Mucosa of gallbladder (tissue), 1 donor: ENCODE results near the gene TNFRSF4. TPM values are rescaled to one million over a fixed set of nuclear protein-coding genes. Genes with fewer than 3 reads are reported as not detected.

ENCODE experiments used
- DNase-seq: peaks from one replicate; pipeline ENCODE4 v3.0.0-alpha.2; 2020; ENCODE audit warnings: low spot score
- total RNA-seq: library from RNA; stranded (reverse); gene quantifications from one replicate; pipeline ENCODE4 v1.2.1, GENCODE V29; 2021
- donor health status: DM: no; HTN: no; CAD: no.

The TNFRSF4 gene
- total RNA-seq, 1 donor from 2014 or later, result 2.6 TPM

DNA sequence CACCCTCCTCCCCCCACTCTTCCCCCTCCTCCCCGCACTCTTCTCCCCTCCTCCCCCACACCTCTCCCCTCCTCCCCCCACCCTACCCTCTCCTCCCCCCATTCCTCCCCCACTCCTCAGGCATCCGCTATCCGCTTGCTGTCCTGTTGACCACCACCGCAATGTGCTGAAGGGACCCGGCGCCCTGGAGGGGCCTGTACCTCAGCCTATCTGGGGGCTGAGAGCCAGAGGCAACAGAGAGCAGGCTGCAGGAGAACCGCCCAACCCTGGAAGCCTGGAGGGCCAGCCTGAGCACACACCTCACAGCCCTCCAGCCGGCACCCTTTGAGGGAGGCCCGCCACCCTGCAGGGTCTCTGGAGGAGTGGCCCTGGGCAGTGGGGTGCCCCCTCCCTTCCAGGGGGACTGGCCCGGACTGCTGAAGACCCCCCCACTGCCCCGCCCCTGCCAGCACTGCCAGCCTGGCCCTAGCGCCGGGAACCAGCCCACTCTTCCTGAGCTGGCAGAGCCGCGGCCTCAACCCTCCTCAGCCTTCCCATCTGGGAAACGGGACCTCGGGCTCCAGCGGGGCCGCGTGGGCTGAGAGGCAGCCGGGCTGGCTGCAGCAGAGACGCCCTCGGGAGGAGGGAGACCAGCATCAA, 31.3 kb upstream of the TNFRSF4 start:
- DNase-seq, result no peak

DNA sequence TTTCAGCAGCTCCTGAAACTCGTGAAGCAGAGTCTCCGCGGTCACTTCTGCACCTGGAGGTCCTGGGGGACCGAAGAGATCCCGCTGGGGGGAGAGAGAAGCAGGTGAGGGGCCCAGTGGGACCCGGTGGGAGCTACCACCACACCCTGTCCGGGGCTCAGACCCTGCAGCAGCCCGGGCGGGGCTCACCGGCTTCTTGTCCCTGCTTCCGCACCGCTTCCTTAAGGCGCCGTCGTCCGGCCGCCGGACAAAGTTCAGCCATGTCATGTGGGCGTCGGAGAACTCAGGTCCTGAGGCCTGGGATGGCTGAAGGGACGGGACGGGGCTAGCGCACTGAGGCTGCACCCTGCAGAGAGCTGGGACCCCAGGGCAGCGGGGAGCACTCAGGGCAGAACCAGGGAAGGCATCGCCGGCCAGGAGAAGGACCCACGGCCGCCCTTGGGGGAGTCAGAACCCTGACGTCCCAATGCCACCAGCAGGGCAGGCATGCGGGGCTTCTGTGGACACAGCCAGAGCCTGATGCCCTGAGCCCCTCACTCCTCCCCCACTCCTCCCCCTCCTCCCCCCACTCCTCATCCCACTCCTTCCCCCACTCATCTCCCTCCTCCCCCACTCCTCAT, 30.3 kb upstream of the TNFRSF4 start:
- no peak for DNase-seq

DNA sequence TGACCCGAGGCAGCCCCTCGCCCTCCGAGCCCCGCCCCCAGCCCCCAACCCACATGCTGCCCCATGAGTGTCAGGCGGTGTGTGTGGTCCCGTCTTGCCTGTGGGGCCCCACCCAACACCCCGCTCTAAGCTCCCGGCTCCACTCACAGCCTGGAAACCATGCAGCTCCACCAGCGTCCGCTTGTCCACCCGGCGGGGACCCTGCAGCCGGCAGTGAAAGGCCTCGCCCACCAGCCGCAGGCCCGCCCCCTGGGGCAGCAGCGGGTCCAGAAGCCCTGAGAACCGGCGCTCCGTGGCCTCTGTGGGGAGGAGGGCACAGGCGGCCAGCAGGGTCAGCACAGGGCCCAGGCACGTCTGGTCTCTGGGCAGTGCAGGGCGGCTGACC, 29.8 kb upstream of the TNFRSF4 start:
- DNase-seq, result no peak

DNA sequence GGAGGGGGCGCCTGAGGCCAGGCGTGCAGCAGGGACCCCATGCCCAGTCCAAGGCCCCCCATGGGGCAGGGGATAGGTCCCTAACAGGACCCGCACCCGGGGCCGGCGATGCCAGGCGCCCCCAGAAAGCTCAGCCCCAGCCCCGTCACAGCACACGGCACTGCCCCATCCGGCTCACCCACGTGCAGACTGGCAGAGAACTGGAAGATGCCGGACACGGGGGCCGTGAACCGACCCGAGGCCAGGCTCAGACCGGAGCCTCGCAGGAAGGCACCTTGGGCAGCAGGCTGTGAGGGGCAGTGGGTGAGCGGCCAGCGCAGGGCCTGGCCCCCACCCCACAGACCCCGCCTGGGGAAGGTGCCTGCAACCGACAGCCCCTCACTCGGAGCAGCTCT, 29.3 kb upstream of the TNFRSF4 start:
- no peak for DNase-seq

GRCh38 chr1:1242461-1243265, 28.7 kb upstream of the TNFRSF4 start:
- DNase-seq, result no peak

- DNase-seq, result no peak
These were observed 27.8 kb upstream of the TNFRSF4 start for GRCh38 chr1:1241588-1242219.

DNA sequence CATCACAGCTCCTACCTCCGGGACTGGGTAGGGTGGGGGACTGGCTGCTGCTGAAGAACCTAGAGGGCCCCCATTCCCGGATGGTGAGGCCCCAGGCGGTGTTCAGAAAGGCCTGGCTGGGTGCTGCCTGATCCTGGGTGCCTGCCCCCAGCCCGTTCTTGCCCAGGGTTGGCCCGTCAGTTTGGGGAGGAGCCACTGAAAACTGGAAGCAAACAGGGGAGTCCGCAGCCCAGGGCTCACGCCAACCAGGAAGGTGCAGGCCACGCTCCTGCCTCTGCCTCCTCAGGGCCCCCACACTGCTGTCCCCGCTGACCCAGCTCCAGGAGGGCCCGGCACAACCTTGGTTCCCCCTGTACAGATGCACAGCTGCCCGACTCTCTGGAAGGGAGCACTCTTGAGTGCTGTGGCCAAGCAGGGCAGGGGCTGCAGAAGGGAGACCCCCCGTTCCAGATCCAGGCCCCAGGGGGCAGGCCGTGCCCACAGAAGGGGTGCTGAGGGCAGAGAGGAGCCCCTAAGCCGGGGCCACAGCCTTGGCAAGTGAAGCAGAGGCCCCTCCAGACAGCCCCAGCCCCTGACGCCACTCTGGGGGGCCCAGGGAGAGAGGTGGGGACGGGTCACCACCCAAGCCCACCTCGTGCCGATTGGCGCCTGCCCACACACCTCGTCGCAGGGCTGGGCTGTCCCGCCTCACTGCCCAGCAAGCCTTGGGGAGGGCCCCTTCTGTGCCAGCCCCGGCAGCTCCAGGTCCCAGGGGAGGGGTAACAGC, 27.1 kb upstream of the TNFRSF4 start:
- no peak for DNase-seq

GRCh38 chr1:1240348-1240732, 26.4 kb upstream of the TNFRSF4 start:
- DNase-seq, result no peak

GRCh38 chr1:1239614-1240347, 25.8 kb upstream of the TNFRSF4 start:
- no peak for DNase-seq

DNA sequence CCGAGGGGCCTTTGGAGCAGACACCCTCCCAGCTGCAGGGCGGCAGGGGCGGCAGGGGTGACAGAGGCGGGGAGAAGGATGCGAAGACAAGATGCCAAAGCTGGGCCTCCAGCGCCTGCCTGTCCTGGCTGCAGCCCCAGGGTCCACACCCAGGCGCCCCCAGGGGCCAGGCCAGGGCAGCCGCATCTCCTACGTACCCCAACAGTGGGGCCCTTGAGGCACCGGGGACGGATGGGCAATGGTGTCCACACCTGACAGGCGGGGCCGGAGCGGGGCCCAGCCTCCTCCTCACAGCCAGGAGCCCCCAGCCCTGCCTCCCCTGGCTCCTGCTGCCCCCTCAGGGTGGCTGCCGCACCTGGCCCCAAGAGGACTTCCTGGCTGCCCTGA, 25.3 kb upstream of the TNFRSF4 start:
- no peak for DNase-seq

- no peak for DNase-seq
These were observed 24.8 kb upstream of the TNFRSF4 start for GRCh38 chr1:1238702-1239178.

DNA sequence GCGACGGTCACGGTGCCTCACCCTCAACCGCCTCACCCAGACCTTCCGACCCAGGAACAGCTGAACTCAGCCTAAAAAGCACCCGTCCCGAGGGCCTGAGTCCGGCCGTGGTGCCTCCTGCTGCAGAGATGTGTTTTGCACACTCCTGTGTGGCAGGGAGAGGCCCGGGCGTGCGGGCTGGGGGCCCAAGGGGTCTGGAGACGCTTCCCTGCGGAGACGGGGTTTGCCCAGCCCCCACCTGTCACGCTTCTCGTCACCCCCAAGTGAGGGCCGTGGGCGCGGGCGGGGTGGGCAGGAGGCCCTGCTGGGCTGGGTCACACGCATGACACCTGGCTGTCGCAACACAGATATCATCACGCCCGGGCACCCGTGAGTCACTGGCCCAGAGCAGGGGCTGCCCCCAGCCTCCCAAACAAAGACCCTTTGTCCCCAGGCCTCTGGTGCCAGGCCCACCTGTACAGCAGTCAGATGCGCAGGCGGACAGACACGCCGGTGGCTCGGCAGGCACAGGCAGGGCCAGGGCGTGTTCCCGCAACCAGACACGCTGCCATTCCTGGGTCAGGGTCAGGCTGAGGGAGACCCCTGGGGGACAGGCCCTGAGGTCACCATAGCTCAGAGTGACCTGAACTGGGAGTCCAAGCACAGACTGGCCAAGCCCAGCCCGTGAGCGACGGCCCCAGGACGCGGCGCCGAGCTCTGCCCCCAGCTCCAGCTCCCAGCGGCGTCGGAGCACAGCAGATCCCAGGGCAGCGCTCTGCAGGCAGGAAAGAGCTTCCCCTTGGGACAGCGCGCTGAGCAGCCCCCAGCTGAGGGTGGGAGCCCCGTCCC, 24.1 kb upstream of the TNFRSF4 start:
- DNase-seq, result no peak

GRCh38 chr1:1236945-1237873, 23.3 kb upstream of the TNFRSF4 start:
- no peak for DNase-seq

GRCh38 chr1:1236176-1236763, 22.3 kb upstream of the TNFRSF4 start:
- DNase-seq, result no peak

- DNase-seq, result no peak
These were observed 21.2 kb upstream of the TNFRSF4 start for GRCh38 chr1:1235016-1235744.

DNA sequence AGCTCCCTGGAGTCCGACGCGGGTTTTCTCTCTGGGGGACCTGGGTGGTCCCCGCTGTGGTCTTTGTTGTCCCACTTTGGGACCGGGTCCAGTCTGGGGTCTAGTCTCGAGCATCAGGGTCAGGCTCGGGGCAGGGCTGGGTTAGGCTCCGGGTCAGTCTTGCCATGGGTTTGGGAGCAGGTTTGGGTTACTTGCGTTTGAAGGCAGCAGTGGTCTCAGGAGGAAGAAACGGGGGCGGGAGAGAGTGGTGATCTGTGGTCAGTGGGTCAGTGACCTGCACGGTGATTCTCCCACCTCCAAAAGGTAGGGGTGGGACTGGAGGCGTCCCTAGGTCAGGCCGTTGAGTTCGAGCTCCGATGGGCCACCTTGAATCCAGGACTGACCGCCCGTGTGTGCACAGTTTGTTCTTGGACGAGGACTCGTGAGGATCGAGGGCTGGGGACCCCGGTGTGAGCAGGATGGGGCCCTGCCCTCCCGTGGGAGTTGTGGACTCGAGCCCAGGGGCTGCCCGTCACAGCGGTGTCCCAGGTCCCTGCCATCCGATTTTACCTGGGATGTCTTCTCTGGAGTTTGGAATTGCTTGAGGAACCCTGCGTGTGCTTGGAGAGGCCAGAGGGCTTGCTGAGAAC, 20.3 kb upstream of the TNFRSF4 start:
- no peak for DNase-seq

GRCh38 chr1:1233567-1233892, 19.6 kb upstream of the TNFRSF4 start:
- DNase-seq, result no peak
